CD4-positive, alpha-beta T cell treated with Interleukin-17A for 1 hour (primary cell): ENCODE results near the gene NCOR2.

Experiments used
- DNase-seq: peaks from one replicate; pipeline ENCODE4 v3.0.0-alpha.2; 2020

Gene NCOR2

GRCh38 chr12:124542021-124542949 is 25.1 kb downstream of the NCOR2 start:
- no peak for DNase-seq

GRCh38 chr12:124541322-124541721 is 26.1 kb downstream of the NCOR2 start:
- DNase-seq, result no peak

- DNase-seq, result no peak
These were observed 28.0 kb downstream of the NCOR2 start for GRCh38 chr12:124539084-124540041.

- no peak for DNase-seq
These were observed 29.0 kb downstream of the NCOR2 start for GRCh38 chr12:124538194-124539082.

- no peak for DNase-seq
These were observed 29.8 kb downstream of the NCOR2 start for GRCh38 chr12:124537525-124538193.

GRCh38 chr12:124536641-124537040 is 30.8 kb downstream of the NCOR2 start:
- DNase-seq, result no peak

- DNase-seq, result no peak
These were observed 32.4 kb downstream of the NCOR2 start for GRCh38 chr12:124534776-124535740.

- DNase-seq, result no peak
These were observed 34.0 kb downstream of the NCOR2 start for GRCh38 chr12:124533456-124533855.

GRCh38 chr12:124532967-124533366 is 34.4 kb downstream of the NCOR2 start:
- no peak for DNase-seq

GRCh38 chr12:124532331-124532750 is 35.1 kb downstream of the NCOR2 start:
- no peak for DNase-seq

- DNase-seq, result no peak
These were observed 35.5 kb downstream of the NCOR2 start for GRCh38 chr12:124531906-124532305.

GRCh38 chr12:124531281-124531745 is 36.1 kb downstream of the NCOR2 start:
- DNase-seq, result no peak

GRCh38 chr12:124530637-124531263 is 36.7 kb downstream of the NCOR2 start:
- no peak for DNase-seq

- DNase-seq, result no peak
These were observed 37.7 kb downstream of the NCOR2 start for GRCh38 chr12:124529565-124530276.

- DNase-seq, result no peak
These were observed 39.4 kb downstream of the NCOR2 start for GRCh38 chr12:124527861-124528561.

GRCh38 chr12:124525927-124526692 is 41.3 kb downstream of the NCOR2 start:
- DNase-seq, result no peak

- DNase-seq, result no peak
These were observed 42.0 kb downstream of the NCOR2 start for GRCh38 chr12:124525455-124525854.
